ENCODE measurements around the gene EXOC8.

Gene EXOC8

GRCh38 chr1:231337472-231338269 lies at the start of gene EXOC8:
Gene EXOC8, minus strand, starts transcription at chr1:231337852. Its CDS starts 107 bp downstream, at chr1:231337745.
- peak; percentile 95 for DNase-seq

- no peak for DNase-seq
Observed at GRCh38 chr1:231386466-231386865, 48.8 kb upstream of the EXOC8 start.

- no peak for DNase-seq
Observed at GRCh38 chr1:231385416-231385748, 47.7 kb upstream of the EXOC8 start.

- no peak for DNase-seq
Observed at GRCh38 chr1:231384696-231385415, 47.2 kb upstream of the EXOC8 start.

- no peak for DNase-seq
Observed at GRCh38 chr1:231383159-231383860, 45.7 kb upstream of the EXOC8 start.

- DNase-seq = no peak
Observed at GRCh38 chr1:231382426-231382825, 44.8 kb upstream of the EXOC8 start.

- no peak for DNase-seq
Observed at GRCh38 chr1:231381729-231382128, 44.1 kb upstream of the EXOC8 start.

- DNase-seq = no peak
Observed at GRCh38 chr1:231376875-231377549, 39.4 kb upstream of the EXOC8 start.

GRCh38 chr1:231376101-231376500 lies 38.4 kb upstream of the EXOC8 start:
- no peak for DNase-seq

- no peak for DNase-seq
Observed at GRCh38 chr1:231374394-231374793, 36.7 kb upstream of the EXOC8 start.

- DNase-seq = no peak
Observed at GRCh38 chr1:231372501-231372900, 34.8 kb upstream of the EXOC8 start.

GRCh38 chr1:231369282-231369681 lies 31.6 kb upstream of the EXOC8 start:
- no peak for DNase-seq

GRCh38 chr1:231364192-231364591 lies 26.5 kb upstream of the EXOC8 start:
- DNase-seq = no peak

- no peak for DNase-seq
Observed at GRCh38 chr1:231363624-231364023, 26.0 kb upstream of the EXOC8 start.

- no peak for DNase-seq
Observed at GRCh38 chr1:231362325-231362724, 24.7 kb upstream of the EXOC8 start.

GRCh38 chr1:231359113-231359512 lies 21.5 kb upstream of the EXOC8 start:
- DNase-seq = no peak

- DNase-seq = peak; percentile 46
Observed at GRCh38 chr1:231357831-231358354, 20.2 kb upstream of the EXOC8 start.

GRCh38 chr1:231357187-231357772 lies 19.6 kb upstream of the EXOC8 start:
- DNase-seq = no peak

GRCh38 chr1:231355171-231355570 lies 17.5 kb upstream of the EXOC8 start:
- DNase-seq = no peak

- DNase-seq = no peak
Observed at GRCh38 chr1:231354330-231355020, 16.8 kb upstream of the EXOC8 start.

GRCh38 chr1:231353086-231353485 lies 15.4 kb upstream of the EXOC8 start:
- DNase-seq = no peak

- DNase-seq = no peak
Observed at GRCh38 chr1:231351816-231352215, 14.2 kb upstream of the EXOC8 start.
